Breast epithelium (tissue), 3 donors: ENCODE results near the gene SOCS1.

ENCODE experiments used
- POLR2A ChIP-seq: fragments of 450-650 bp; IDR thresholded peaks from one replicate; pipeline ENCODE4 v1.6.1; 2016; ENCODE audit warnings: antibody characterized with exemption, mild to moderate bottlenecking, moderate library complexity
- POLR2AphosphoS5 ChIP-seq, 3 donors: sonication (generic); formaldehyde crosslinking; IDR thresholded peaks; one replicate each; pipeline ENCODE4 v1.6.1; 2017; ENCODE audit warnings: antibody characterized with exemption in 3 of 3

DNA sequence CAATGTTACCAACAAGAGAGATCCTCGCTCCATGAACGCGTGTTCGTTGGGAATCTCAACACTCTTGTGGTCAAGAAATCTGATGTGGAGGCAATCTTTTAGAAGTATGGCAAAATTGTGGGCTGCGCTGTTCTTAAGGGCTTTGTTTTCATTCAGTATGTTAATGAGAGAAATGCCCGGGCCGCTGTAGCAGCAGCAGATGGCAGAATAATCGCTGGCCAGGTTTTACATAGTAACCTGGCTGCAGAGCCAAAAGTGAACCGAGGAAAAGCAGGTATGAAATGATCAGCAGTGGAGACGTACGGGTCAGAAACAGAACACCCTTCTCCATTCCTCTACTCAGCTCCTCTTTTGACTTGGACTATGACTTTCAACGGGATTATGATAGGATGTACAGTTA, 13.3 kb downstream of the SOCS1 start:
- TF ChIP-seq POLR2AphosphoS5 (IDR thresholded peaks at IDR 0.05): no peak
- no peak for TF ChIP-seq POLR2A
